CD4-positive, alpha-beta T cell treated with Interleukin-21 for 1 hour (primary cell): ENCODE data around the gene MTA3.
A peak's percentile ranks its signal among the peaks of the same experiment; 100 is the strongest.

Source experiments
- DNase-seq: peaks from one replicate; pipeline ENCODE4 v3.0.0-alpha.2; 2020

MTA3 gene

DNA sequence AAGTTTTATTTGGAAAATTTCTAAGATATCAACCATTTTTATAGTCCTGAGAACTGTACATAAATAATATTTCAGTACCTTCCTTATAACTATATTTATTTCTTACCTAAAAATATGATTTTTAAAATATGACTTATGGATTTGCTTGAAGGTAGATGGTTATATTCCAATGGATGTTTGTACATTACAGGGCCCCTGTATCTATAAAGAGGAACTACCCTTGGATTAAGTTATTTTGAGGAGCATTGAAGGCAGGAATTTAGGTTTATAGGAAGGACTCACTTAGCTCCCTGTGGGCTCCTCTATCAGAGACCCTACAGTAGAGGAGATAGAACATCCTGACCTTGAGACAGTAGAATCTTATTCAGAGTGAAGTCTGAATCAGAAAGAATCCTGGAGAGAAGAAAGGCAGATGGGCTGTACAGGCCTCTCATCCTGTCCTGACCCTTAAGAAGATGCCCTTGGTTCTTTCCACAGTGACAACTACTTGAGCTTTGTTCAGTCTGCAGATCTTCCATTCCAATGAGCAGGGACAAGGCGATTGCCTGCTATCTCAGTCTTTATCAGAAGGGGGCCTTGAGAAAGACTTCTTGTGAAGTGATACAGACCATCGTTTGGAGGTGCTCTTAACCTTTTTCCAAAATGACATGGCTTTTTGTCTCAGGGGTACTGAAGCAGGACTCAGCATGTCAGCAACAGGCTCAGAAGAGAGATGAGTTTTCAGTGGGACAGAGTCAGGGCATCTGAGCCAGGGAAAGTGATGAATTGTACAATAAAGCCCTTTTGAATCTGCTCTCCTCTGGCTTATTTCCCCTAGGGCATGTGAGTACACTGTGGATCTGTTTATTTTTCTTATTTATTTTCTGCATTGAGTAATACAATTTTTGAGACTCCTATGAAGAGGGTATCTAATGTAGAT is 174.6 kb downstream of the MTA3 start:
- no peak for DNase-seq

GRCh38 chr2:42743659-42743990 is 175.2 kb downstream of the MTA3 start:
- no peak for DNase-seq

- DNase-seq = no peak
These were observed 176.2 kb downstream of the MTA3 start for GRCh38 chr2:42744545-42745082.

GRCh38 chr2:42747422-42747821 is 179.0 kb downstream of the MTA3 start:
- DNase-seq = no peak

- DNase-seq = no peak
These were observed 180.4 kb downstream of the MTA3 start for GRCh38 chr2:42748840-42749239.

- DNase-seq = peak; percentile 32
These were observed 183.9 kb downstream of the MTA3 start for GRCh38 chr2:42752314-42752713.

GRCh38 chr2:42752816-42753813 is 184.7 kb downstream of the MTA3 start:
- no peak for DNase-seq

DNA sequence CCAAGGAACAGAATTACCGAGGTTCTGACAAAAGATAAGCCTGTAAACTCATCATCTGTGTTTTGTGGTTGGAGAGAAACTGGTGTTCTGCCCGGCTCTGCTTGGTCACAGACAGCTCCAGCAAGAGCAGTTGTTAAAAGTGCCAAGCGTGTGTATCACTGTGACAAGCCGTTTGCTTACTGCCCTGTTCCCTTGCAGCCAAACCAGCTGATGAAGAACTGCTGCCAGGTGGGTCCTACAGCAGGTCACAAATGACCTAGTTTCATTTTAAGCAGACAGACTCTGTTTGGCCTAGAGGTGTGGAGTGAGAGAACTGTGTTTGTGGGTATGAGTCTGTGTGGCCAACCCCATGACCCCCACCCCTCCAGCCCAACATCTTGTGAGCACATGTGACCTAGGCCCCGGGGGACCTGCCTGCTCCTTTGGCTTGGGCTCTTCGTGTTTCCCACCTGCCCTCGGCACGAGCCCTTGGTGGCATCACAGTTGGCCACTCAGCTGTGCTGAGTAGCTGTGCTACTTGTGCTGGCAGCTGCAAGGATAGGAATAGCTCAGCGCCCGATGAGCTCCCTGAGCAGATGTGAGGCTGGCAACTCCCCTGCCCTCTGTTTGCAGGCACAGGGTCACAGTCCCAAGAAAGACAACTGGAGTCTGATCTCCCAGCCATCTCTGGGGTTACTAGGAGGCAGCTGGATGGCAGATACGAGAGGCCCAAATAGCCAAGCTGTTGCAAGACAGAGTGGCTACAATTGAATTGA is 185.8 kb downstream of the MTA3 start:
- DNase-seq = no peak

DNA sequence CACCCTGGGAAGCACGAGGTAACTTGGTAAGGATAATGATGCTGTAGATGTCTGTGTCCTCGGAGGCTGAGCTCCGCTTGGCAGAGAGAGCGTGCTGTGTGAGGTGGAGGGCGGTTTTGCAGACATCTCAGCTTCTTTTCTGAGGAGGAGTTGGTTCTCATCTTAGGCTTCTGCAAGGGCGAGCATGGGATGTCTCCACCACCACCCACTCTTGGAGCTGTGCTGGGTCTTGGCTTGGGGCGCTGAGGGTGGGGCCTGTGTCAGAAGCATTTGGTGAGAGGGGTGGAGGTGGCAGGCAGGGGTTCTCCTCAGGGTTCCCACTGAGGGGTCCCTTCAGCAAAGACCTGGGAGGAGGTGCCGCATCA is 186.3 kb downstream of the MTA3 start:
- no peak for DNase-seq

GRCh38 chr2:42755191-42755880 is 186.9 kb downstream of the MTA3 start:
- DNase-seq = no peak

DNA sequence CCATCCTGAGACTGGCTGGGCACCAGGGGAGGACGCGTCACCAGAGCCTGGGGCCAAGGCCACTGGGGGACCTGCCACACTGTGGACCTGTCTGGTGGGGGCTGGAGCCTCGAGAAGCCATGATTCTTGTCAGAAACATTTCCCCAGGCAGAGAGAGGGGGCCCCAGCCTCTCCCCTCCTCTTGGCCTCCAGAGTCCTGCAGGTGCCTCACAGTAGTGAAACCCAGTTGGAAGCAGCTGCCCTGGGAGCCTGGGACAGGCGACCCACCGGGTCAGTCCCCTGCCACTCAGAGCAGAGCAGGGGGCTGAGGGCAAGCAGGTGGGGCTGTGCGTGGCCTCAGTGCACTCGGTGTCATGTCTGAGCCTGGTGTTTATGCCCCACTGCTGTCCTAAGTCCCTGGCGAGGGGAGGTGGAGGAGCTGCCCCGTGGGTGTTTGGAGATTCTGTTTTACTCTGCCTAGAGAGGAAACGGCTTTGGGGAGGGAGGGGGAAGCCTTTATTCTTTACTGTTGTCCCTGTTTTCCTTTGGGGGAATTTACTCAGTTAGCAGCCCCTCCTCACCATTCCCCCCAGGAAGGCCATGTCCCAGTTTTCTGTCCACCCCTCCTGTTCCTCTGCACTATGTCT is 187.8 kb downstream of the MTA3 start:
- DNase-seq = no peak

DNA sequence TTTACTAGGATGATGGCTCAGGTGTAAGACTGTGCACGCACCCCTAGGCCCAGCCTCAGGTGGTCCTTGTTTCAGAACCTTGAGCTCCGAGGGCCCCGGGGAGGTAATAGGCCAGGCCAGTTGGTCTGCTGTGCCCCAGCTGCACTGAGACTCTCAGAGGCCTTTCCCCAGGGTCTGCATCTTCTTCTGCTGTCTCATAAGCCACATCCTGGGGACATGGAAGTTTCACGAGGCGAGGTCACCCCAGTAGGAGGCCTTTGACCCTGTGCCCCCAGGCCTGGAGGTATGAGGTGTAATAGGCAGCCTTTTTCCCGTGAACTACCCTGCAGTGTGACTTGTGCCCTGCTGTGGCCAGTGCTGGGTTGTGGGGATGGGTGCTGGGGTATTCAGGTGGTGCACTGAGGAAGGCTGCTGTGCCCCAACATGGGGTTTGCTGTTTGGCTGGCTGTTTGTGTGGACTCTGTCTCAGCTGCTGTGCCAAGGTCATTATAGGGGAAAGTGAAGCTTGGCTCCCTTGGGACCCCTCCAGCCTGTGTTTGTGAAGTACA is 188.6 kb downstream of the MTA3 start:
- DNase-seq = no peak

DNA sequence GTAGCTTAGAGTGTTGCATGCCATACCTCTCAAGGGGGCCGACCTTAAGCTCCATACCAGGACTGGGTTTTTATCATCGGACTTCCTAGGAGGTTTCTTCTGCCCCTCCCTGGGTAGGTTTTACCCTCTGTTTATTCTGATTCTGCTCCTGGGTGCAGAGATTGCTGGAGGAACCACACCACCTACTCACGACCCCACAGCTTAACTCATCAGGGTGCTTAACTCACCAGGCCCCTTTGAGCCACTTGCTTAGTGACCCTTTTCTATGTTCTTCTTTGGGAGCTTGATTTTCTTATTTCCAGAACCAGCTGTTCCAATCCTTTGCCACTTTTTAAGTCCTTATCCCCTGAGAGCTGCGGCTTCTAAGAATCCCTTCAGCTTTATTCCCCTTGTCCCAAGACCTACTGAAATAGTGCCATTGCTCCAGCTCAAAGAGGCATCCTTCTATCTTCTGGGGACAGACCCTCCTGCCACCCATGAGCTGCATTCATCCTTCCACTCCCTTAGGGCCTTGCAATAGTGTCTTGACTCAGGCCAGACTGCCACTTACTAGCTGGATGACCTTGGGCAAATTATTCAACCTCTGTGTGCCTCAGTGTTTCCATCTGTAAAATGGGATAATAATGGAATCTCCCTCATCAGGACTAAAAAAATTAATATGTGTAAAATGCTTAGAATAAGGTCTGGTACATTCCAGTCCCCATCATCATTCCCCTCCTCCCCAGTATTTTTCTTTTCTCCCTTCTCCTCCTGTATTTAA is 189.7 kb downstream of the MTA3 start:
- DNase-seq = no peak

DNA sequence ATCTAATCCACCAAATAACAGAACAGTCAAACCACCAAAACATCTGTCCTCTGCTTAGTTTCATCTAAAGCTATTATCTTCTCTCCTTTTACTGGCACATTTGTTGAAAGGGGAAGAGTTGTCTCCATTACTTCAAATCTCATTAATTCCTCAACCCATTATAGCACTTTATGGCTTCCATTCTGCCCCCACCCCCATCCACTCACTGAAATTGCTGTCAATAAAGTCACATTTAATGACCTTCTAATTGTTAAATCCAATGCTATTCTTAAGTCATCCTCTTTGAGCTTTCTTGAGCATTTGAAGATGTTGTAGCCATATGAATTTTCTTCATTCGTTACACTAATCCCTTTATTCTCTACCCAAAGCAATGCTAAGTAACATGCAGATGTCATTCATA is 190.3 kb downstream of the MTA3 start:
- no peak for DNase-seq

GRCh38 chr2:42761554-42761953 is 193.1 kb downstream of the MTA3 start:
- DNase-seq = no peak

GRCh38 chr2:42762155-42762554 is 193.7 kb downstream of the MTA3 start:
- DNase-seq = no peak

- DNase-seq = no peak
These were observed 194.7 kb downstream of the MTA3 start for GRCh38 chr2:42762823-42763804.

- DNase-seq = no peak
These were observed 195.7 kb downstream of the MTA3 start, which contains the start of gene OXER1 for GRCh38 chr2:42764096-42764495. Gene OXER1, minus strand, starts transcription at chr2:42764135. Its CDS starts 73 bp downstream, at chr2:42764062.

DNA sequence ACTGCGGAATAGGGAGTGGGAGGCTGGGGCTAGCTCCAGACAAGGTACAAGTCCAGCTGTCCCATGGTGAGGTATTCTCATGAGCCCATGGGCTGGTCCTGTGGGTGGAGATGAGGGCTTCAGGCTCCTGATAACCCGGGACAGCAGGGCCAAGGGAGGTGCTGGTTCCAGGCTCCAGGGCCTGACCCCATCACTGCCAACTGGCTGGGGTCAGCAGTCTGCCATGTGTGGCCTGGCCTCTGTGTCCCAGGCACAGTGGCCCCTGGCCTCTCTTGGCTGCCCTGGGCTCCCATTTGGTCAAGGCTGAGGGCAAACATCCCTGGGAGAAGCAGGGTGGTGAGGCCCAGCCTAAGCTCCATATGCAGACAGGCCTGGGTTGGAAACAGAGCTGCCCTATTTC is 196.5 kb downstream of the MTA3 start:
- no peak for DNase-seq
